GM12873 (cell line): ENCODE data around the gene PKN3.

ENCODE experiments used
- TF ChIP-seq, protein P1 (sequence below): IDR thresholded peaks from 2 replicates; pipeline ENCODE4 v1.5.1; 2012; ENCODE audit warnings: low read depth, mild to moderate bottlenecking, moderate library complexity, low read length, control low read depth; ENCODE audit not compliant: insufficient read depth; ENCODE audit errors: missing control alignments

Gene PKN3

DNA sequence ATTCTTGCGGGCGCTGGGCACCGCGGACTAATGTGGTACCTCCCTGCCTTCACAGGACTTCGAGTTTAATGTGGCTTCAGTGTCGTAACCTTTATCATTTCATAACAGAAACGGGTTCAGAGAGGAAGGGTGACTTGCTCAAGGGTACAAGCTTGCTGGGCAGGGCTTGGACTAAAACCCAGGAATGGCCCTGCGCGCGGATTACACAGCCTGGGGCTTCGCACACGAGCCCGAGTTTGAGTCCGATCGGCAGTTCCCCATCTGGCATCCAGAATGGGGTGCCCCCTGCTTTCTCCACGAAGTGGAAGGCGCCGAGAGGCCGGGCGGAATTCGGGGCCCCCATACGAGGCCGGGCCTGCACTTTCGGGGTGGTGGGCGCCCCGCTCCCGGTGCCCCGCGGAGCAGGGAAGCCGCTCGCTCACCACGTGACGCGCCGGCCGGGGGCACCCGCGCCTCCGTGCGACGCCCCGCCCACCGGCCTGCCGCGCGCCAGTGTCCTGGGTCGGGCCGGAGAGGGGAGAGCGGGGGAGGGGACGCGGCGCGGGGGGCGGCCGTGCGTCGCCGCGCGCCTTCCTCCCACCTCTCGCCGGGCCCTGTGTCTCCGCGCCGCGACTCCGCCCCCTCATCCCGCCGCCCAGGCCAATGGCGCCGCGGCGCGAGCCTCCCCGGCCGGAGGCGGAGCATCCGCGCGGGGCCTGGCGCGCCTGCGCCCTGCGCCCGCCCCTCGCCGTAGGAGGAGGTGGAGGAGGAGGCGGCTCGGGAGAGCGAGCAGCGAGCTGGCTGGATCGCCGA is 13.6 kb upstream of the PKN3 start, which contains the start of gene SET:
SET (plus strand) TSS at position 722 of the 792 bp plus-strand sequence. CDS start 361 bp downstream, outside the sequence.
- TF ChIP-seq, protein P1, sequence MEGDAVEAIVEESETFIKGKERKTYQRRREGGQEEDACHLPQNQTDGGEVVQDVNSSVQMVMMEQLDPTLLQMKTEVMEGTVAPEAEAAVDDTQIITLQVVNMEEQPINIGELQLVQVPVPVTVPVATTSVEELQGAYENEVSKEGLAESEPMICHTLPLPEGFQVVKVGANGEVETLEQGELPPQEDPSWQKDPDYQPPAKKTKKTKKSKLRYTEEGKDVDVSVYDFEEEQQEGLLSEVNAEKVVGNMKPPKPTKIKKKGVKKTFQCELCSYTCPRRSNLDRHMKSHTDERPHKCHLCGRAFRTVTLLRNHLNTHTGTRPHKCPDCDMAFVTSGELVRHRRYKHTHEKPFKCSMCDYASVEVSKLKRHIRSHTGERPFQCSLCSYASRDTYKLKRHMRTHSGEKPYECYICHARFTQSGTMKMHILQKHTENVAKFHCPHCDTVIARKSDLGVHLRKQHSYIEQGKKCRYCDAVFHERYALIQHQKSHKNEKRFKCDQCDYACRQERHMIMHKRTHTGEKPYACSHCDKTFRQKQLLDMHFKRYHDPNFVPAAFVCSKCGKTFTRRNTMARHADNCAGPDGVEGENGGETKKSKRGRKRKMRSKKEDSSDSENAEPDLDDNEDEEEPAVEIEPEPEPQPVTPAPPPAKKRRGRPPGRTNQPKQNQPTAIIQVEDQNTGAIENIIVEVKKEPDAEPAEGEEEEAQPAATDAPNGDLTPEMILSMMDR = no peak

- TF ChIP-seq, protein P1 = no peak
Observed at GRCh38 chr9:128689293-128689774, 13.0 kb upstream of the PKN3 start.

GRCh38 chr9:128689820-128690683 is 12.3 kb upstream of the PKN3 start:
- TF ChIP-seq, protein P1 = no peak

- TF ChIP-seq, protein P1 = no peak
Observed at GRCh38 chr9:128690684-128691034, 11.6 kb upstream of the PKN3 start.

DNA sequence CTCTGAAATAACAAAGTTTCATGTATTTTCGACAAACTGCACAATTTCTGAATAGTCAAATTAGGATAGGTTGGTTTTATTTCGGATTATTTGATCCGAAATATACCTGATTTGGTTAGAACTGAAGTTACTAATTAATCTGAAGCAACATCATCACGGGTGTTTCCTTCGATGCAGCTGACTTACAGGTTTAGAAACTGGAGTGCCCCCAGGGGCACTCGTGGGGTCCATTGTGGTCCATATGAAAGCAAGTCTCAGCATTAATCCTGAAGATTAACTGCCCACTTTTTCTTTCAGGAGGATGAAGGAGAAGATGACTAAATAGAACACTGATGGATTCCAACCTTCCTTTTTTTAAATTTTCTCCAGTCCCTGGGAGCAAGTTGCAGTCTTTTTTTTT is 8.0 kb upstream of the PKN3 start:
- TF ChIP-seq, protein P1 = no peak

GRCh38 chr9:128696923-128697707 is 5.2 kb upstream of the PKN3 start:
- TF ChIP-seq, protein P1 = no peak
